Lower leg skin (tissue), 3 donors: ENCODE data around the gene AP5S1.

Source experiments
- CTCF ChIP-seq, 3 donors: fragments of 450-650 bp; IDR thresholded peaks; one replicate each; pipeline ENCODE4 v1.5.1; 2016; ENCODE audit warnings: antibody characterized with exemption in 3 of 3, mild to moderate bottlenecking in 3 of 3, moderate library complexity in 2 of 3
- POLR2A ChIP-seq, 2 donors: fragments of 450-650 bp; IDR thresholded peaks; one replicate each; pipeline ENCODE4 v1.6.1; 2016 to 2017; ENCODE audit warnings: antibody characterized with exemption in 2 of 2, mild to moderate bottlenecking in 1 of 2, moderate library complexity in 1 of 2

- no peak for TF ChIP-seq CTCF (IDR thresholded peaks at IDR 0.05)
- TF ChIP-seq POLR2A (IDR thresholded peaks at IDR 0.05): no peak
Observed at GRCh38 chr20:3867802-3868201, 47.5 kb downstream of the AP5S1 start.
